LNCAP (cell line): ENCODE data around the gene RFK.

Experiments used
- TF ChIP-seq, protein P1 (sequence below): fragments of 450-650 bp; IDR thresholded peaks from 2 replicates; pipeline ENCODE4 v1.5.1; 2017; ENCODE audit warnings: mild to moderate bottlenecking

Gene RFK

GRCh38 chr9:76394960-76395252 is 680 bp upstream of the RFK start:
- TF ChIP-seq, protein P1, sequence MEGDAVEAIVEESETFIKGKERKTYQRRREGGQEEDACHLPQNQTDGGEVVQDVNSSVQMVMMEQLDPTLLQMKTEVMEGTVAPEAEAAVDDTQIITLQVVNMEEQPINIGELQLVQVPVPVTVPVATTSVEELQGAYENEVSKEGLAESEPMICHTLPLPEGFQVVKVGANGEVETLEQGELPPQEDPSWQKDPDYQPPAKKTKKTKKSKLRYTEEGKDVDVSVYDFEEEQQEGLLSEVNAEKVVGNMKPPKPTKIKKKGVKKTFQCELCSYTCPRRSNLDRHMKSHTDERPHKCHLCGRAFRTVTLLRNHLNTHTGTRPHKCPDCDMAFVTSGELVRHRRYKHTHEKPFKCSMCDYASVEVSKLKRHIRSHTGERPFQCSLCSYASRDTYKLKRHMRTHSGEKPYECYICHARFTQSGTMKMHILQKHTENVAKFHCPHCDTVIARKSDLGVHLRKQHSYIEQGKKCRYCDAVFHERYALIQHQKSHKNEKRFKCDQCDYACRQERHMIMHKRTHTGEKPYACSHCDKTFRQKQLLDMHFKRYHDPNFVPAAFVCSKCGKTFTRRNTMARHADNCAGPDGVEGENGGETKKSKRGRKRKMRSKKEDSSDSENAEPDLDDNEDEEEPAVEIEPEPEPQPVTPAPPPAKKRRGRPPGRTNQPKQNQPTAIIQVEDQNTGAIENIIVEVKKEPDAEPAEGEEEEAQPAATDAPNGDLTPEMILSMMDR: no peak

- TF ChIP-seq, protein P1: no peak
Observed at GRCh38 chr9:76390656-76391055, 3.6 kb downstream of the RFK start.

- TF ChIP-seq, protein P1: no peak
Observed at GRCh38 chr9:76379494-76379893, 14.7 kb downstream of the RFK start.

DNA sequence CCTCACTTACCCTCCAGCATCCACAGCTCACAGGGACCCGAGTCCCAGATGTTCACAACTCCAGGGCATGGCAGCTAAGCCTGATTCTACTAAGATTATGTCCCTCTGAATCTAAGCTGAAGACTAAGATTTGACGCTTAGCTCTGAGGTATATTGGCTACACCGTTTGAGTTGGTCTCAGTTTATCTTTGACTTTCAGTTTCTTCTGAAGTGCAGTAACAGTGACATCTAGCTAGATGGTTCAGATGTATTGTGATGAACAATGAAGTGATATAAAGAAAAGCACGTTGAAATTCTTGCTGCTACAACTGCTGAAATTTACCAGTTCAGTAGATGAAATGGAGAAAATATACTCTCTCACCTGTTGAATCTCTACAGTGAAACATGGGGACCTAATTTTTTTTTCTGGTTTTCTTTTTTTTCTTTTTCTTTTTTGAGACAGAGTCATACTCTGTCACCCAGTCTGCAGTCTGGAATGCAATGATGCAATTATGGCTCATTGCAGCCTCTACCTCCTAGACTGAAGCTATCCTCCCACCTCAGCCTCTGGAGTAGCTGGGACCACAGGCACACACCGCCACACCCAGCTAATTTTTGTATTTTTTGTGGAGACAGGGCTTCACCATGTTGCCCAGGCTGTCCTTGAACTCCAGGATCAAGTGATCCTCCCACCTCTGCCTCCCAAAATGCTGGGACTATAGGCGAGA is 15.7 kb downstream of the RFK start:
- TF ChIP-seq, protein P1: no peak

DNA sequence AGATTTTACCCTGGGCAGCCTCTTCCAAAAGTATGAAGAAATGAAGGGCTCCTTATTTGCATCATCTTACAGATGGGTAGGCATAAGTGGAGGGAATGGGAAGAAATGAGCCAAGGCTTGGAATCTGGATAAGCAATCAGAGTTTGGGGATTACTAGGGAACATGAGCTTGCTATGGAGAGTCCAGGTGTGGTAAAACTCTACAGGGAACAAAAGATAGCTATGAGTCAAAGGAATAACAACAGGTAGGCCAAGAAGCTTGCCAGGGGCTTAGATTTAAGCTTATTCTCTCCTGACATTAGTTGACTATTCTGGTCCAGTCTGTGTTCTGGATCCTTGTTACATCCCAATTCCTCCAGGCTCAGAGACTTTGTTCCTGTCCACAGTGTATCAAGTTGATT is 16.4 kb downstream of the RFK start:
- TF ChIP-seq, protein P1: no peak

DNA sequence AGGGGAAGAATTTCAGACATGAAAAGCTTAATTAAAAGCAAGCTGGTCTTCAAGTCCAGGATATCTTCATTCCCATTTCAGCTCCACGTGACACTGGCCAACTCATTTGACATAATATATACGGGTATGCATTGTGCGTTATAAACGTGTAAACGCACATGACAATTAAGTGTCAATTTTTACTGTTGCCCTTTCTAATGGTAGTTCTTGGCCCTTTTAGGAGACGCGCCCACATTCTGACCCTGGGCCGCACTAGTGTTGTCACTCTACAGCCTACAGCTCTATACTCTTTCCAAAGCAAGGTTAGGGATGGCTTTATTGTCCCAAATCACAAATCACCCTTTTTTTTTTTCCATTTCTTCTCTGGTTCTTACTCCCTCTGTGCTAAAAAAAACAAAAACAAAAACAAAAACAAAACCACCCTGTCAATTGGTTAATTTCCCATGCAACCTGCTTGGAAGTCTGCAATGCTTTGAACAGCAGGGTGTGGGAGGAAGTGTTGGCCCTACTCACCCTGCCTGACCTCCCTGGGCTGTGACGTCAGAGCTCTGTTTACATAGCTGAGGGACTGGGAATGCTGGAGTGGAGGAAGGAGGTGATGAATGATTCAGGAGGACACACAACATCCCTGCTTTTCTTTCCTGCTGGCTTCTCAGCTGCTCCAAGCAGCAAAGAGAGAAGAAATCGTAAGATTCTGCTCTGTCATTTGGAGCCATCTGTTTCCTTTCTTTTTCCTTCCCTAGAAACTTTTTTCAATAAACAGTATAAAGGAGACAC is 19.3 kb downstream of the RFK start:
- TF ChIP-seq, protein P1: no peak

DNA sequence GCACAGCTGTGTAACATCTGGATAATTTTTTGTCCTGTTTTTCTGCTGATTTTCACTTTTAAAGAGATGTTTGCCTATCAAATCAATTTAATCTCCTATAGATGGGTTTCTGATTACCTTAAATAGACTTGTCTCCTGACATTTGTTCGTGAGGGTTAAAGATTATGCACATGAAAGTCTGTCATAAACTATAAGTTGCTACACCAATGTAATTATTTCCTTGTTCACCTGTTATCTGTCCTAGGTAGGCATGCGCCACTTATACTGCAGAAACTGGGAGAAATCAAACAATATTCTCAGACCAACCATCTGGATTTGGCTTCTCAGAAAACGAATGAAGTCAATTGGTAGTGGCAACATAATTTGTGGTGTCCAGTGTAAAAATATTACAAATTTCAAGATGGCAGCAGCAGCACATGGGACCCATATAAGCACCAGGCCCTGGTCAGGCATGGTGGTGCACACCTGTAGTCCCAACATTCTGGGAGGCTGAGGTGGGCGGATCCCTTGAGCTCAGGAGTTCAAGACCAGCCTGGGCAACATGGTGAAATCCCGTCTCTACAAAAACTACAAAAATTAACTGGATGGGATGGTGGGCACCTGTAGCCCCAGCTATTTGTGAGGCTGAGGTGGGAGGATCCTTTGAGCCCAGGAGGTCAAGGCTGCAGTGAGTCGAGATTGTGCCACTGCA is 20.3 kb downstream of the RFK start:
- TF ChIP-seq, protein P1: no peak
